A673 (cell line): Measurements from ENCODE around the gene IPP. TPM values are rescaled to one million over a fixed set of nuclear protein-coding genes. Genes with fewer than 3 reads are reported as not detected.

Experiments used
- BruUV-seq: library from RNA; stranded (reverse); fragments of 400-500 nt; replicated peaks from 2 replicates; lab custom pipeline; 2021; lab: Mats Ljungman, UMichigan
- CTCF ChIA-PET: fragments of 300-600 bp; sonication (Branson Sonifier 250); formaldehyde crosslinking; loops from one replicate; lab custom pipeline; 2022; ENCODE audit warnings: antibody characterized with exemption; lab: Charles Lee
- POLR2A ChIA-PET: fragments of 300-600 bp; sonication (Branson Sonifier 250); formaldehyde crosslinking; loops from one replicate; lab custom pipeline; 2022; ENCODE audit warnings: antibody characterized with exemption; ENCODE audit not compliant: low non-redundant PET; lab: Charles Lee
- DNase-seq: peaks from one replicate; pipeline ENCODE4 v3.0.0-alpha.2; 2015; ENCODE audit warnings: low spot score
- H3K27ac ChIP-seq: fragments of 200-600 bp; sonication (generic); 2 replicates; pipeline ENCODE4 v1.5.1; 2016; ENCODE audit warnings: mixed run types, low read depth, mild to moderate bottlenecking, mixed read lengths, antibody characterized with exemption, low read length; ENCODE audit not compliant: poor library complexity, severe bottlenecking
- H3K27me3 ChIP-seq: fragments of 200-600 bp; sonication (generic); replicated peaks from 2 replicates; pipeline ENCODE4 v1.6.1; 2017; ENCODE audit warnings: mixed run types, low read depth, mild to moderate bottlenecking, mixed read lengths, antibody characterized with exemption, low read length; ENCODE audit not compliant: insufficient read depth, poor library complexity
- H3K36me3 ChIP-seq: fragments of 200-600 bp; sonication (generic); 2 replicates; pipeline ENCODE4 v1.6.1; 2016; ENCODE audit warnings: mixed run types, mild to moderate bottlenecking, mixed read lengths, antibody characterized with exemption, low read length; ENCODE audit not compliant: insufficient read depth, poor library complexity, severe bottlenecking
- H3K4me1 ChIP-seq: fragments of 200-600 bp; sonication (generic); 2 replicates; pipeline ENCODE4 v1.6.1; 2017; ENCODE audit warnings: mixed run types, mild to moderate bottlenecking, mixed read lengths, antibody characterized with exemption, low read length; ENCODE audit not compliant: insufficient read depth, poor library complexity, severe bottlenecking
- H3K4me3 ChIP-seq: fragments of 200-600 bp; sonication (generic); 2 replicates; pipeline ENCODE4 v1.5.1; 2016; ENCODE audit warnings: low read depth, mixed run types, mild to moderate bottlenecking, mixed read lengths, low read length; ENCODE audit not compliant: poor library complexity, severe bottlenecking
- H3K9me3 ChIP-seq: fragments of 200-600 bp; sonication (generic); 2 replicates; pipeline ENCODE4 v1.6.1; 2016; ENCODE audit warnings: mixed run types, low read depth, mild to moderate bottlenecking, mixed read lengths, antibody characterized with exemption, low read length; ENCODE audit not compliant: poor library complexity, severe bottlenecking
- CTCF ChIP-seq: fragments of 300-800, 200-600 bp; sonication (generic); conservative IDR thresholded peaks from 2 replicates; pipeline ENCODE4 v1.5.1; 2017; ENCODE audit warnings: low read depth, mild to moderate bottlenecking, antibody characterized with exemption, low read length, moderate library complexity, mixed read lengths
- EZH2 ChIP-seq: fragments of 200-600 bp; sonication (generic); IDR thresholded peaks from 2 replicates; pipeline ENCODE4 v1.6.1; 2017; ENCODE audit warnings: borderline replicate concordance, low read depth, mild to moderate bottlenecking, mixed read lengths, antibody characterized with exemption, low read length; ENCODE audit not compliant: poor library complexity, severe bottlenecking
- intact Hi-C: fragments of 100-400 bp; cut with micrococcal nuclease; formaldehyde crosslinking; loops from one replicate; pipeline ENCODE4 v1.10.0; 2022; ENCODE audit not compliant: unreplicated experiment
- total RNA-seq: library from RNA; stranded (reverse); gene quantifications from 2 replicates; pipeline ENCODE4 v1.2.3, GENCODE V29; 2021

Gene IPP
- total RNA-seq, 1 experiment from 2014 or later = 15.7 TPM

DNA sequence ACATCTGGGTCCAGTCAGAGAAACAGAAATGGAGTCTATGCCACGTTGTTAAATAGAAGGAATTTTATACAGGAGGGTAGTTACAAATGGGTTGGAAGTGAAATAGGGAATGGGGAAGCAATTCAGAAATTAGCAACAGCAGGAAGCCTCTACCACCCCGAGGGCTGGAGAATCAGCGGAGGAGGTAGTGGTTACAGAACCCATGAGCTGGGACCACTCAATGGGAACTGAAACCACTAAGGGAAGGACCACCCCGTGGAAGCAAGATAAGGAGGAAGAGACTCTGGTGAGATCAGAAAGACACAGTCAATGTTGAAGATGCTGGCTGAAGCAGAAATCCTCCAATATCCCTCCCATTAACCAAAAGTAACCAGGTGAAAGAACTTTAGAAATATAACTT is 37.5 kb upstream of the IPP start:
- no peak overlapping the region for H3K4me3 ChIP-seq
- CTCF ChIA-PET = no interaction called here
- H3K36me3 ChIP-seq = no peaks in the 10 kb centered on the region
- intact Hi-C loops = no loop called here
- BruUV-seq = no TSS peak
- no peaks in the 10 kb centered on the region for H3K4me1 ChIP-seq
- no peak overlapping the region for H3K27ac ChIP-seq
- TF ChIP-seq CTCF (no peak), EZH2 (no peak)
- no peaks in the 10 kb centered on the region for H3K9me3 ChIP-seq
- no peak for DNase-seq
- POLR2A ChIA-PET = no interaction called here
- H3K27me3 ChIP-seq = no peaks in the 10 kb centered on the region

- no peaks in the 10 kb centered on the region for H3K27me3 ChIP-seq
- no peak overlapping the region for H3K27ac ChIP-seq
- ChIA-PET CTCF (no interaction called here), POLR2A (no interaction called here)
- TF ChIP-seq CTCF = no peak
- no peak for TF ChIP-seq EZH2
- no TSS peak for BruUV-seq
- no peak for DNase-seq
- no peaks in the 10 kb centered on the region for H3K9me3 ChIP-seq
- H3K4me1 ChIP-seq = no peaks in the 10 kb centered on the region
- H3K36me3 ChIP-seq = no peaks in the 10 kb centered on the region
- intact Hi-C loops = no loop called here
- no peak overlapping the region for H3K4me3 ChIP-seq
These were observed 35.1 kb upstream of the IPP start for GRCh38 chr1:45785583-45785982.

DNA sequence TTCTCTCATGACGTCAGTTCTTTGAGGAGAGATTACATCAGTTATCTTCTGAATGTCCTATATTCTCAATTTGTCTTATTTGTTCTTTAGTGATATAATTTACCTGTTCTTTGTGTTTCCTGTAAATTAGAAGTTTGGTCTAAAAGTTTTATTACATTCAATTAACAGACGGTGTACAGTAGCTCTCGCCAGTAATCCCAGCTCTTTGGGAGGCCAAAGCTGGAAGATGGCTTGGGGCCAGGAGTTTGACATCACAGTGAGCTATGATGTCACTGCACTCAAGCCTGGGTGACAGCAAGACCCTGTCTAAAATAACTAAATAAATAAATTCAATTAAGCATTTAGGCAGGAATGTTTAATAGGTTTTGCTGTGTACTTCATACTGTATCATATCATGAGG is 25.3 kb upstream of the IPP start:
- CTCF ChIA-PET = no interaction called here
- no peaks in the 10 kb centered on the region for H3K9me3 ChIP-seq
- TF ChIP-seq CTCF (no peak), EZH2 (no peak)
- no peaks in the 10 kb centered on the region for H3K4me1 ChIP-seq
- POLR2A ChIA-PET = interaction anchor here (0.5 kb wide), 1 partner anchor 11 kb away, joined by 4 read pairs; no protein-coding TSS in a partner anchor
- H3K4me3 ChIP-seq = no peak overlapping the region
- intact Hi-C loops = no loop called here
- H3K27me3 ChIP-seq = no peaks in the 10 kb centered on the region
- no peak for DNase-seq
- no TSS peak for BruUV-seq
- no peak overlapping the region for H3K27ac ChIP-seq
- no peaks in the 10 kb centered on the region for H3K36me3 ChIP-seq
